Upper lobe of left lung (tissue), 6 donors: Measurements from ENCODE around the gene TSPAN16. TPM values are rescaled to one million over a fixed set of nuclear protein-coding genes. Genes with fewer than 3 reads are reported as not detected.

Experiments used
- ATAC-seq, 2 donors: fragments of 200-7000 bp; cut with Tn5 transposase; one replicate each; pipeline ENCODE4 v1.9.1; 2022; ENCODE audit warnings: mild to moderate bottlenecking in 2 of 2, moderate library complexity in 2 of 2; ENCODE audit not compliant: low FRiP score in 2 of 2
- DNase-seq, 2 donors: peaks; one replicate each; pipeline ENCODE4 v3.0.0-alpha.2; 2019 to 2020
- H3K27ac ChIP-seq, 4 donors: fragments of 200-600 bp; sonication (generic); one replicate each; pipeline ENCODE4 v1.5.1; 2016 to 2019
- H3K27me3 ChIP-seq, 4 donors: fragments of 200-600 bp; sonication (generic); one replicate each; pipeline ENCODE4 v1.5.1; 2017 to 2019
- H3K36me3 ChIP-seq, 4 donors: fragments of 200-600 bp; sonication (generic); one replicate each; pipeline ENCODE4 v1.5.1; 2016 to 2019
- H3K4me1 ChIP-seq, 4 donors: fragments of 200-600 bp; sonication (generic); one replicate each; pipeline ENCODE4 v1.5.1; 2018 to 2019
- H3K4me3 ChIP-seq, 4 donors: fragments of 200-600 bp; sonication (generic); one replicate each; pipeline ENCODE4 v1.5.1; 2017 to 2019; ENCODE audit warnings: mild to moderate bottlenecking in 2 of 4, moderate library complexity in 1 of 4
- H3K9me3 ChIP-seq, 4 donors: fragments of 200-600 bp; sonication (generic); one replicate each; pipeline ENCODE4 v1.5.1; 2018 to 2019
- EP300 ChIP-seq, 4 donors: sonication (generic); formaldehyde crosslinking; IDR thresholded peaks; one replicate each; pipeline ENCODE4 v1.5.1; 2017; ENCODE audit warnings: antibody characterized with exemption in 4 of 4, control low read depth in 2 of 4
- POLR2A ChIP-seq, 4 donors: fragments of 450-650 bp; IDR thresholded peaks; one replicate each; pipeline ENCODE4 v1.5.1; 2016 to 2017; ENCODE audit warnings: antibody characterized with exemption in 4 of 4, mild to moderate bottlenecking in 2 of 4
- POLR2AphosphoS5 ChIP-seq, 2 donors: sonication (generic); formaldehyde crosslinking; IDR thresholded peaks; one replicate each; pipeline ENCODE4 v1.5.1; 2017; ENCODE audit warnings: antibody characterized with exemption in 2 of 2
- WGBS, 2 donors: methylation state at CpG; one replicate each; pipeline ENCODE4 v1.1.5; 2017 to 2018; 5-methylcytosine and 5-hydroxymethylcytosine counted together
- total RNA-seq, 6 donors: library from RNA; depleted of rRNA in 4 of 6; stranded (reverse); fragments of >200 nt in 4 of 6; gene quantifications; one replicate each; pipeline versions ENCODE4 v1.1.0 to v1.2.1, GENCODE V29; 2016 to 2021
- TF ChIP-seq, protein P1 (sequence below), 6 experiments: fragments of 450-650 bp in 4 of 6; fragments of 200-600 bp in 2 of 6; sonication (generic) in 2 of 6; IDR thresholded peaks; one replicate each; pipeline ENCODE4 v1.5.1; 2016 to 2019; ENCODE audit warnings: antibody characterized with exemption in 6 of 6
- donor health status: DM: no; HTN: no; CAD: no; lungs with moderate emphysema.
- donor health status: DM: no; HTN: yes; CAD: no; lungs with severe emphysema.

Gene TSPAN16
- total RNA-seq, 6 donors from 2014 or later, result not detected

DNA sequence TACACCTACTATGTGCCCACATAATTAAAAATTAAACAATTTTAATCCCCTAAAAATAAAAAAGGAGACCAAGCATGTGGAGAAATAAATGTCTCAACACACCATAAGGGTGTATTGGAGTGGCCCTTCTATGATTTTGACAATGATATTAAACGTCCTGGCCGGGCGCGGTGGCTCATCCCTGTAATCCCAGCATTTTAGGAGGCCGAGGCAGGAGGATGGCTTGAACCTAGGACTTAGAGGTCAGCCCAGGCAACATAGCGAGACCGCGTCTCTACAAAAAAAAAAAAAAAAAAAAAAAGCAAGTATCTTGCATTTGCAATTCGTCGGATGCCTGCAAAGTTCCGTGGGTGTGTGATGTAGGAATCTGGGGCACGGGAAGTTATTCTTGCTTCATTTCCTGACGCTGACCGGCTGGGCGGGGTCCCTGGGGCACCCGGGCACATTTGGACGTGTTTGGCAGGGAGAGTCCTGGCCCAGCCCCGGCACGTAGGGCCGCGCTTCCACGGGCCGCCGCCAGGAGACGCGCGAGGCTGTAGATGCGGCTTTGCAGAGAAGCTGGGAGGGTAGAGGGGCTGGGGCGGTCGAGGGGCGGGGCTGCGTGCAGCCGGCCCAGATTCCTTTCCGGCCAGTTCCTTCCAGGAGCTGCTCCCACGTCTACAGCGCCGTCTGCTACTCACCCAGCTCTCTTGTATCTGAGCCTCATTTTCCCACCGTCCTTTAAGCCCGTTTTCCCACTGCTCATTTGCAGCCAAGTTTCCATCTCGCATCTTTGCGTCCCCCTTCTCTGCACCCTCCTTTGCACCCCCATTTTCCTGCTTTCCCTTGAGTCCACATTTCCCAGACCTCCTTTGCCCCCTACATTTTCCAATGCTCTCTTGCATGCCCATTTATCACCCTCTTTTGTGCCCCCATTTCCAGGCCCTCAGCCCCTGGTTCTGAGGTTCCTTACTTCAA lies 2.2 kb upstream of the TSPAN16 start:
- H3K27ac ChIP-seq, result peak overlapping the region; percentile 45 to 76 (median 65)
- peak; percentile 98 to 100 for DNase-seq
- H3K36me3 ChIP-seq, result no peaks in the 10 kb centered on the region
- H3K4me3 ChIP-seq, result peak overlapping the region in 2 of 4 donors; percentile 13 to 33
- H3K27me3 ChIP-seq, result no peaks in the 10 kb centered on the region
- TF ChIP-seq EP300 (IDR thresholded peaks at IDR 0.05), result peak in 2 of 4 donors; percentile 65 to 81
- no peak for TF ChIP-seq POLR2A (IDR thresholded peaks at IDR 0.05)
- peak; percentile 82 to 92 for TF ChIP-seq POLR2AphosphoS5 (IDR thresholded peaks at IDR 0.05)
- TF ChIP-seq, protein P1, sequence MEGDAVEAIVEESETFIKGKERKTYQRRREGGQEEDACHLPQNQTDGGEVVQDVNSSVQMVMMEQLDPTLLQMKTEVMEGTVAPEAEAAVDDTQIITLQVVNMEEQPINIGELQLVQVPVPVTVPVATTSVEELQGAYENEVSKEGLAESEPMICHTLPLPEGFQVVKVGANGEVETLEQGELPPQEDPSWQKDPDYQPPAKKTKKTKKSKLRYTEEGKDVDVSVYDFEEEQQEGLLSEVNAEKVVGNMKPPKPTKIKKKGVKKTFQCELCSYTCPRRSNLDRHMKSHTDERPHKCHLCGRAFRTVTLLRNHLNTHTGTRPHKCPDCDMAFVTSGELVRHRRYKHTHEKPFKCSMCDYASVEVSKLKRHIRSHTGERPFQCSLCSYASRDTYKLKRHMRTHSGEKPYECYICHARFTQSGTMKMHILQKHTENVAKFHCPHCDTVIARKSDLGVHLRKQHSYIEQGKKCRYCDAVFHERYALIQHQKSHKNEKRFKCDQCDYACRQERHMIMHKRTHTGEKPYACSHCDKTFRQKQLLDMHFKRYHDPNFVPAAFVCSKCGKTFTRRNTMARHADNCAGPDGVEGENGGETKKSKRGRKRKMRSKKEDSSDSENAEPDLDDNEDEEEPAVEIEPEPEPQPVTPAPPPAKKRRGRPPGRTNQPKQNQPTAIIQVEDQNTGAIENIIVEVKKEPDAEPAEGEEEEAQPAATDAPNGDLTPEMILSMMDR (IDR thresholded peaks at IDR 0.05), result peak; percentile 98 to 100 (median 99)
- H3K9me3 ChIP-seq, result no peaks in the 10 kb centered on the region
- WGBS, 2 donors, result 5% methylated on average over 34 to 38 of the region's 41 CpGs
- peak; percentile 98 to 99 for ATAC-seq
- peaks cover 16 to 25% (median 22%) of the 10 kb centered on the region in 4 donors for H3K4me1 ChIP-seq

DNA sequence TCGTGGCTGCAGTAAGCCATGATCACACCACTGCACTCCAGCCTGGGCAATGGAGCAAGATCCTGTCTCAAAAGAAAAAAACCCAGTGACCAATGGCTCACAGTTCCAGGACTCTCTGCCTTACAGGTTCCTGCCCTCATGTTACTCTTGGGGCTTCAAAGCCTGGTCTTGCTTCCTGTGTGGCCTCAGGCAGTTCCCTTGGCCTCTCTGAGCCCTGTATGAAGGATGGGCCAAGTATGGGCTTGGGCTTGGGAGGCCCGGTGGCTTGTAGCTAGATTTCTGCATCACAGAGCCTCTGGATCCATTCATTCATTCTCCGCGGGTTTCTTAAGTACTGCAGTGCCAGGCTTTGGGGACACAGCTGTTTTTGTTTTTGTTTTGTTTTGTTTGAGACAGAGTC lies 780 bp upstream of the TSPAN16 start:
- WGBS, 2 donors, result 85% methylated on average over 4 of the region's 4 CpGs
- Histone ChIP-seq H3K36me3 (no peaks in the 10 kb centered on the region), H3K27me3 (no peaks in the 10 kb centered on the region), H3K27ac (peak overlapping the region in 2 of 4 donors; percentile 35 to 48), H3K9me3 (no peaks in the 10 kb centered on the region), H3K4me1 (peaks cover 16 to 25% (median 22%) of the 10 kb centered on the region in 4 donors), H3K4me3 (no peak overlapping the region)
- ATAC-seq (no peak), DNase-seq (no peak)
- TF ChIP-seq, protein P1 (IDR thresholded peaks at IDR 0.05), result no peak
- no peak for TF ChIP-seq POLR2A (IDR thresholded peaks at IDR 0.05)
- TF ChIP-seq EP300 (IDR thresholded peaks at IDR 0.05), result no peak
- TF ChIP-seq POLR2AphosphoS5 (IDR thresholded peaks at IDR 0.05), result no peak

DNA sequence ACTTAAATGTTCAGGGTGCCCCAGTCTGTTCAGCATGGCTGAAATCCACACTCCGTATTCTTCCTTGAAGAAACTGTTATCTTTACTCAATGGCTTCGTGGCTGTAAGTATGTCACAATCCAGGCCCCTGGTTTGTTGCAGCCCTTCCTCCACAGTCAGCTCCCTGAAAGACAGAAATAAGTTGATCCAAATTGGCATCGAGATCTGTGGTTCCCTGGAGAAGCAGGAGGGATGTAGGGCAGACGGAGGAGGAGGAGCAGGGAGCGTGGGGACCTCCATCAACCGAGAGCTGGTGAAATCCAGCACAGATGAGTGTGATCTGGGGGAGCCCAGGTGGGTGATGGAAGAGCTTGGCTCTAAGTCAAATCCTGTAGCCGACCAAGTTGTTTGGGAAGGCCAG lies 304 bp downstream of the TSPAN16 start:
- DNase-seq, result no peak

DNA sequence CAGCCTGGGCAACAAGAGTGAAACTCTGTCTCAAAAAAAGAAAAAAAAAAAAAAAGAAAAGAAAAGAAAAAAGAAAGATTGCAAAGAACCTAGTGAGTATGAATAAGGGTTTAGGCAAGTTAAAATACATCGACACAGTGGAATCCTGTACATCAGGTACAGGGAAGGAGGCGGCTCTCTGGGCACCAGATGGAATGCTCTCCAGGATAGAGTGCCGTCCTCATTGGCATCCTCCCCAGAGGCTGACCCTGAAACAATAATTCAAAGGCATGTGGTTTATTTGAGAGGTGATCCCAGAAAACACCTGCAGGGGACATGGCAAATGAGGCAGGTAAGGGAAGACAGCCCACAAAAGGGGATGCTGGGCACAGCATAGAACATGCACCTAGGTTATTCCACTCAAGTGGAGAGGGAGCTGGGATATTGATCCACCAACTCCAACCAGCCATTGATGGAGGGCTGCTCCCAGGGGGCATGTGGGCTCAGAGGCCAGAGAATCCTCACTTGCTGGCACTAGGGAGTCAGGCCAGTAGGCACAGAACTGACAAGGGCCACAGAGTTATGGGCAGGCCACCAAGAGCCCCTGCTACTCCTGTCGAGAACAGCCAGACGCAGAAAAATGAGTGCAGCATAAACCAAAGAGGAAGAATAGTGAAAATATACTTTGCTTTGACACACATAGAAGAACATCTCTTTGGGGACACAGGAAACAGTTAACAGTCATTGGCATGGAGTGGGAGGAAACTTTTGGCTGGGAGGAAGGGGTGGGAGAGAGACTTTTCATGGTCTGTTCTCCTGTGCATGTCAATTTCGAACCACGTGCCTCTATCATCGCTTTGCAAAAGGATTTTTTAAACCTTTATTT lies 4.2 kb downstream of the TSPAN16 start:
- Histone ChIP-seq H3K27ac (no peak overlapping the region), H3K4me3 (no peak overlapping the region), H3K9me3 (no peaks in the 10 kb centered on the region), H3K36me3 (no peaks in the 10 kb centered on the region), H3K4me1 (peaks cover 5 to 12% (median 11%) of the 10 kb centered on the region in 4 donors), H3K27me3 (no peaks in the 10 kb centered on the region)
- peak in 1 of 2 donors; percentile 27 for ATAC-seq
- TF ChIP-seq POLR2AphosphoS5 (IDR thresholded peaks at IDR 0.05), result no peak
- TF ChIP-seq, protein P1 (IDR thresholded peaks at IDR 0.05), result peak in 1 of 6 experiments; percentile 8
- whole genome bisulfite sequencing, 2 donors, result 69 to 72% methylated on average over 8 of the region's 8 CpGs
- no peak for DNase-seq

More for the DNA sequence above, 304 bp downstream of the TSPAN16 start:
- H3K27me3 ChIP-seq, result no peaks in the 10 kb centered on the region
- no peaks in the 10 kb centered on the region for H3K9me3 ChIP-seq
- H3K27ac ChIP-seq, result peak overlapping the region in 3 of 4 donors; percentile 44 to 61 (median 48)
- H3K4me3 ChIP-seq, result no peak overlapping the region
- H3K36me3 ChIP-seq, result no peaks in the 10 kb centered on the region
- 41 to 47% methylated on average over 7 of the region's 7 CpGs for WGBS, 2 donors
- H3K4me1 ChIP-seq, result peaks cover 16 to 25% (median 22%) of the 10 kb centered on the region in 4 donors
- ATAC-seq, result no peak
- no peak for TF ChIP-seq POLR2AphosphoS5 (IDR thresholded peaks at IDR 0.05)
- TF ChIP-seq, protein P1 (IDR thresholded peaks at IDR 0.05), result no peak
- no peak for TF ChIP-seq EP300 (IDR thresholded peaks at IDR 0.05)
- no peak for TF ChIP-seq POLR2A (IDR thresholded peaks at IDR 0.05)
